Activated gamma-delta T cell treated with anti-CD3 and anti-CD28 coated beads, Interleukin-2, amount 50 U/mL, for 16 hours (primary cell): ENCODE results near the gene SRM.

ENCODE experiments used
- DNase-seq: peaks from one replicate; pipeline ENCODE4 v3.0.0-alpha.2; 2020; ENCODE audit warnings: low read depth

Gene SRM

DNA sequence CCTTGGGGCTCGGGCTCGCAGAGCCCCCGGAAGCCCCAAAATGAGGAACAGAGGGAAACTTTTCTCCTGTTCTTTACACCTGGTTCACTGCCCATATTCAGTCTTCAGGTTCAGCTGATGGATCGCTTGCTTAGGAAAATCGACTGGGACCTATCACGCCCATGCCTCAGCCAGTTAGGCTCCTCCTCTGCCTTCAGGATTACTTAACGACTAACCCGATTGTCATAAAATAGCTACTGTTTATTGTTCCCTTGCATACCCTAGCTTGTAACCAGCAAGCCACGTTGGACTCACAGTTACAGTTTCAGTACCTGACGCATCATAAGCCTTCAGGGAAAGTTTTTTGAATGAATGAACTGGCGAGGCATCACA, 46.7 kb downstream of the SRM start:
- DNase-seq: no peak

DNA sequence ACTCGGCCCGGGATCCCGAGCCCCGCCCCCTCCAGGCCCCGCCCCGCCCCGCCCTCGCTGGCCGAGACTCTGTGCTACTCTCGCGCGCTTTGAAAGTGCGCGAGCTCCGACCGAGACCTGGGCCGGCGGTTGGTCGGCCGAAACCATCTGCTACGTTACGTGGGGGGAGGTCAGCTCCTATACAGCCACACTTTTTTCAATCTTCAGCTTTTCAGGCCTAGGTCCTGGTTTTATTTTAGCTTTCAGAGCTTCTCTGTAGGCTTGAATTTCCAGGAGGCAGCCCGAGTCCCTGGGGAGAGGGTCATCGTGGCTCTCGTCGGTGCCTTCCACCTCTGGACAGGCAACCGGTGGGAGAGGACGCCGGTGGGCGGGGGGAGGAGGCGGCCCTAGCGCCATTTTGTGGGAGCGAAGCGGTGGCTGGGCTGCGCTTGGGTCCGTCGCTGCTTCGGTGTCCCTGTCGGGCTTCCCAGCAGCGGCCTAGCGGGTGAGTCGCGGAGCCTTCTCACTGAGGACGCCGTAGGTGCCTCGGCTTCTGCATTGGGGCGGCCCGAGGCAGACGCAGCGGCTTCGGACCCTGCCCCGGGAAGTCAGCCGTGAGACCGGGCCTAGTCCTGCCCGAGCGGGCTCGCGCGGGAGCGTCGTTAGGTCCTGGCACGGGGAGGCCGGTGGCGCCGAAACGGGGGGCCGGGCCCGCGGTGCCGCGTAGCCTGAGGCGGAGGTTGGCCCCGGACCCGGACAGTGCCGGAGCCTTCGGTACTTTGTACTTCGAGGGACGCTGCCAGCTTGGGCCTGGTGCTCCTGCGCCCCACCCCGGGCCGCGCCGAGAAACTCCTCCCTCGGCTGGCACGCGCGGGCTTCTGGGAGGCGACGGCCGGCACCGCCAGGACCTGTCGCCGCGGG, 47.3 kb downstream of the SRM start, which contains the start of gene TARDBP:
Gene TARDBP, plus strand, starts transcription at position 395 of the 900 bp plus-strand sequence. CDS start 1,074 bp downstream, outside the sequence.
- DNase-seq: peak; percentile 82
